HepG2 (cell line): ENCODE measurements around the gene ZFX. TPM values are rescaled to one million over a fixed set of nuclear protein-coding genes. Genes with fewer than 3 reads are reported as not detected.

ENCODE experiments used
- DRAP1 ChIP-seq: IDR thresholded peaks from 2 replicates; pipeline ENCODE4 v1.6.1; 2016; ENCODE audit warnings: missing genetic modification reagents, missing compliant biosample characterization
- HNRNPK ChIP-seq: fragments of 200-400 bp; formaldehyde crosslinking; IDR thresholded peaks from 2 replicates; pipeline ENCODE4 v1.6.1; 2018; ENCODE audit warnings: low read length, low read depth, moderate library complexity, mild to moderate bottlenecking; ENCODE audit not compliant: poor library complexity, severe bottlenecking
- KDM5B ChIP-seq: sonication (generic); formaldehyde crosslinking; IDR thresholded peaks from 2 replicates; pipeline ENCODE4 v1.4.0; 2020; ENCODE audit warnings: missing genetic modification reagents, mild to moderate bottlenecking, borderline replicate concordance
- NFE2L1 ChIP-seq: sonication (generic); formaldehyde crosslinking; IDR thresholded peaks from 2 replicates; pipeline ENCODE4 v1.4.0; 2020; ENCODE audit warnings: missing genetic modification reagents, mild to moderate bottlenecking, borderline replicate concordance
- PATZ1 ChIP-seq: sonication (generic); formaldehyde crosslinking; IDR thresholded peaks from 2 replicates; pipeline ENCODE4 v1.4.0; 2020; ENCODE audit warnings: missing genetic modification reagents
- SPEN ChIP-seq: sonication (generic); formaldehyde crosslinking; IDR thresholded peaks from 2 replicates; pipeline ENCODE4 v1.5.1; 2020; ENCODE audit warnings: low read depth, mild to moderate bottlenecking, missing genetic modification reagents
- STAG1 ChIP-seq: sonication (generic); formaldehyde crosslinking; IDR thresholded peaks from 2 replicates; pipeline ENCODE4 v1.4.0; 2020; ENCODE audit warnings: missing genetic modification reagents
- TP53 ChIP-seq: sonication (generic); formaldehyde crosslinking; conservative IDR thresholded peaks from 2 replicates; pipeline ENCODE4 v1.4.0; 2020; ENCODE audit warnings: missing genetic modification reagents
- ZBTB3 ChIP-seq: sonication (generic); formaldehyde crosslinking; IDR thresholded peaks from 2 replicates; pipeline ENCODE4 v1.4.0; 2020; ENCODE audit warnings: low read depth, mild to moderate bottlenecking, moderate library complexity, missing genetic modification reagents, borderline replicate concordance
- ZBTB38 ChIP-seq: sonication (generic); formaldehyde crosslinking; IDR thresholded peaks from 2 replicates; pipeline ENCODE4 v1.5.1; 2020; ENCODE audit warnings: mild to moderate bottlenecking, missing genetic modification reagents
- ZFY ChIP-seq: sonication (generic); formaldehyde crosslinking; IDR thresholded peaks from 2 replicates; pipeline ENCODE4 v1.4.0; 2020; ENCODE audit warnings: missing genetic modification reagents
- ZNF225 ChIP-seq: sonication (generic); formaldehyde crosslinking; IDR thresholded peaks from 2 replicates; pipeline ENCODE4 v1.4.0; 2020; ENCODE audit warnings: mild to moderate bottlenecking, missing genetic modification reagents
- ZNF414 ChIP-seq: sonication (generic); formaldehyde crosslinking; IDR thresholded peaks from 2 replicates; pipeline ENCODE4 v1.5.0; 2020; ENCODE audit warnings: missing genetic modification reagents
- ZNF710 ChIP-seq: sonication (generic); formaldehyde crosslinking; IDR thresholded peaks from 2 replicates; pipeline ENCODE4 v1.5.0; 2020; ENCODE audit warnings: mild to moderate bottlenecking, missing genetic modification reagents, borderline replicate concordance
- ZNF746 ChIP-seq: sonication (generic); formaldehyde crosslinking; IDR thresholded peaks from 2 replicates; pipeline ENCODE4 v1.8.0; 2022; ENCODE audit warnings: mild to moderate bottlenecking, missing genetic modification reagents
- polyA plus RNA-seq, 8 experiments: library from polyadenylated mRNA; depleted of rRNA in 3 of 8; stranded (reverse) in 7 of 8; unstranded in 1 of 8; fragments of >200 nt; fragmentation: Illumina TruSeq in 4 of 8; extraction: Trizol in 4 of 8; gene quantifications; 2 replicates each; pipeline versions ENCODE4 v1.2.1 to v1.2.3, GENCODE V29; 2011 to 2016; ENCODE audit warnings: low read depth in 4 of 8, missing spikeins in 1 of 8, mixed read lengths in 1 of 8; ENCODE audit not compliant: insufficient read depth in 1 of 8
- total RNA-seq, 5 experiments: library from RNA; depleted of rRNA; stranded (reverse); fragments of >200 nt; fragmentation: Illumina TruSeq; extraction: Trizol; gene quantifications; 2 replicates each; pipeline ENCODE4 v1.2.3, GENCODE V29; 2016; ENCODE audit warnings: low read depth in 1 of 5
- TF ChIP-seq, protein P1 (sequence below): sonication (generic); formaldehyde crosslinking; IDR thresholded peaks from 2 replicates; pipeline ENCODE4 v1.8.1; 2022; ENCODE audit warnings: mild to moderate bottlenecking, missing genetic modification reagents
- TF ChIP-seq, protein P2 (sequence below): IDR thresholded peaks from 2 replicates; pipeline ENCODE4 v1.6.1; 2012; ENCODE audit warnings: low read length, improper control_type of control experiment

Gene ZFX
- total and polyA plus RNA-seq, 2 of the 13 experiments (the other 11 are each of a cell fraction or from before 2014, with no cell fraction given) = 13.8 to 37.3 TPM

- TF ChIP-seq, protein P1, sequence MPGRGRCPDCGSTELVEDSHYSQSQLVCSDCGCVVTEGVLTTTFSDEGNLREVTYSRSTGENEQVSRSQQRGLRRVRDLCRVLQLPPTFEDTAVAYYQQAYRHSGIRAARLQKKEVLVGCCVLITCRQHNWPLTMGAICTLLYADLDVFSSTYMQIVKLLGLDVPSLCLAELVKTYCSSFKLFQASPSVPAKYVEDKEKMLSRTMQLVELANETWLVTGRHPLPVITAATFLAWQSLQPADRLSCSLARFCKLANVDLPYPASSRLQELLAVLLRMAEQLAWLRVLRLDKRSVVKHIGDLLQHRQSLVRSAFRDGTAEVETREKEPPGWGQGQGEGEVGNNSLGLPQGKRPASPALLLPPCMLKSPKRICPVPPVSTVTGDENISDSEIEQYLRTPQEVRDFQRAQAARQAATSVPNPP (CRISPR knock-in tag) = no peak
- TF ChIP-seq ZNF414 = no peak
- peak; percentile 15 for TF ChIP-seq HNRNPK
- peak; percentile 56; the same call in 1 of the 2 replicates for TF ChIP-seq ZBTB38
- no peak for TF ChIP-seq ZNF225 (CRISPR knock-in tag)
- peak; percentile 53; the same call in 1 of the 2 replicates for TF ChIP-seq ZFY
- no peak for TF ChIP-seq DRAP1 (CRISPR knock-in tag)
- peak; percentile 42 for TF ChIP-seq STAG1 (CRISPR knock-in tag)
- TF ChIP-seq ZBTB3 (CRISPR knock-in tag) = no peak
- TF ChIP-seq ZNF746 (CRISPR knock-in tag) = no peak
- peak; percentile 60 for TF ChIP-seq PATZ1 (CRISPR knock-in tag)
- TF ChIP-seq KDM5B (CRISPR knock-in tag) = peak; percentile 39; the same call in 1 of the 2 replicates
- 0 out of 2 replicates have a peak, but pooled peaks have one; percentile 25 for TF ChIP-seq ZNF710 (CRISPR knock-in tag)
- TF ChIP-seq, protein P2, sequence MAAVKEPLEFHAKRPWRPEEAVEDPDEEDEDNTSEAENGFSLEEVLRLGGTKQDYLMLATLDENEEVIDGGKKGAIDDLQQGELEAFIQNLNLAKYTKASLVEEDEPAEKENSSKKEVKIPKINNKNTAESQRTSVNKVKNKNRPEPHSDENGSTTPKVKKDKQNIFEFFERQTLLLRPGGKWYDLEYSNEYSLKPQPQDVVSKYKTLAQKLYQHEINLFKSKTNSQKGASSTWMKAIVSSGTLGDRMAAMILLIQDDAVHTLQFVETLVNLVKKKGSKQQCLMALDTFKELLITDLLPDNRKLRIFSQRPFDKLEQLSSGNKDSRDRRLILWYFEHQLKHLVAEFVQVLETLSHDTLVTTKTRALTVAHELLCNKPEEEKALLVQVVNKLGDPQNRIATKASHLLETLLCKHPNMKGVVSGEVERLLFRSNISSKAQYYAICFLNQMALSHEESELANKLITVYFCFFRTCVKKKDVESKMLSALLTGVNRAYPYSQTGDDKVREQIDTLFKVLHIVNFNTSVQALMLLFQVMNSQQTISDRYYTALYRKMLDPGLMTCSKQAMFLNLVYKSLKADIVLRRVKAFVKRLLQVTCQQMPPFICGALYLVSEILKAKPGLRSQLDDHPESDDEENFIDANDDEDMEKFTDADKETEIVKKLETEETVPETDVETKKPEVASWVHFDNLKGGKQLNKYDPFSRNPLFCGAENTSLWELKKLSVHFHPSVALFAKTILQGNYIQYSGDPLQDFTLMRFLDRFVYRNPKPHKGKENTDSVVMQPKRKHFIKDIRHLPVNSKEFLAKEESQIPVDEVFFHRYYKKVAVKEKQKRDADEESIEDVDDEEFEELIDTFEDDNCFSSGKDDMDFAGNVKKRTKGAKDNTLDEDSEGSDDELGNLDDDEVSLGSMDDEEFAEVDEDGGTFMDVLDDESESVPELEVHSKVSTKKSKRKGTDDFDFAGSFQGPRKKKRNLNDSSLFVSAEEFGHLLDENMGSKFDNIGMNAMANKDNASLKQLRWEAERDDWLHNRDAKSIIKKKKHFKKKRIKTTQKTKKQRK = no peak
- no peak for TF ChIP-seq NFE2L1
- TF ChIP-seq SPEN = no peak; the same call in 1 of the 2 replicates
- no peak for TF ChIP-seq TP53 (CRISPR knock-in tag)
Measured at GRCh38 chrX:24150051-24150790, 692 bp downstream of the ZFX start (continued).
